GDM1 (cell line): Measurements from ENCODE around the gene USP32.
"Not testable (repeated sequence)": the region's sequence is repeated elsewhere in the genome, so short reads cannot be mapped to it uniquely, and the experiment has no call there.

Source experiments
- DNase-seq: peaks from one replicate; lab custom pipeline; 2025; lab: John Stamatoyannopoulos, UW

The USP32 gene

GRCh38 chr17:60371818-60372510 lies 20.0 kb downstream of the USP32 start:
- no peak for DNase-seq

- DNase-seq, result no peak
Measured at GRCh38 chr17:60371416-60371815, 20.5 kb downstream of the USP32 start.

DNA sequence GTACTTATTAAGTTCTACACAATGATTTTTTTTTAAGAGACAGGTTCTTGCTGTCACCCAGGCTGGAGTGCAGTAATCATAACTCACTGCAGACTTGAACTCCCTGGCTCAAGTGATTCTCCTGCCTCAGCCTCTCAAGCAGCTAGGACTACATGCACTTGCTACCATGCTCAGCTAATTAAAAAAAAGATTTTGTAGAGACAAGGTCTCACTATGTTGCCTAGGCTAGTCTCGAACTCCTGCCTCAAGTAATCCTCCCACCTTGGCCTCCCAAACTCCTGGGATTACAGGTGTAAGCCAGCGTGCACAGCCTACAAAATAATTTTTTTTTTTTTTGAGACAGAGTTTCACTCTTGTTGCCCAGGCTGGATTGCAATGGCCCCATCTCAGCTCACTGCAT lies 22.2 kb downstream of the USP32 start:
- no peak for DNase-seq

GRCh38 chr17:60363700-60364405 lies 28.1 kb downstream of the USP32 start:
- DNase-seq, result no peak

DNA sequence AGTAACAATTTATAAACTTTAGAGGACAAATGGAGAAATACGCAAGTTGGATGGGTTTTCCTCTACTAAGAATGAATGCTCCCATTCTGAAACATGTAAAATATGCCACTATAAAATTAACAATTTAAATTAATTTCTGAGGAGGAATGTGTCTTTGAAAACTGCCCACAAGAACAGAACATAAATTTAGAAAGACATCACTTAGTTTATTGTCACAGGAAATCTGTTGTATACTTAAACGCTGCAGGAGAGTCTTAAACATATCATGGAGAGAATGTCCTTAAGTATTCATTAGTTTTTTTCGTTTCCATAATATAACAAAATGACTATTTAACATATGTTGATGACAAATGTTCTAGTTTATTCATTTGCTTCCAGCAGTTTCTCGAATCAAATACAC lies 29.6 kb downstream of the USP32 start:
- no peak for DNase-seq

GRCh38 chr17:60361889-60362288 lies 30.0 kb downstream of the USP32 start:
- no peak for DNase-seq

DNA sequence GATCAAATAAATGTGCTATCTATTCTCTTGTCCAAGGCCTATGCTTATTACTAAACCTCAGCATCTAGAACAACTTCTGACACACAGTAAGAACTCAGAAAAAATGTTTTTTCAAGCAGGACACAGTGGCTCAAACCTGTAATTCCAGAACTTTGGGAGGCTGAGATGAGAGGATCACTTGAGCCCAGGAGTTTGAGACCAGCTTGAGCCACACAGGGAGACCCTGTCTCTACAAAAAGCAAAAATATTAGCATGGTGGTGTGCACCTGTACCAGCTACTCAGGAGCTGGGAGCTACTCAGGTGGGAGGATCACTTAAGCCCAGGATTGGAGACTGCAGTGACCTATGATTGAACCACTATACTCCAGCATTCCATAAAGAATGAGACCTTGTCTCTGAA lies 32.5 kb downstream of the USP32 start:
- DNase-seq, result no peak

GRCh38 chr17:60358606-60359225 lies 33.2 kb downstream of the USP32 start:
- no peak for DNase-seq

GRCh38 chr17:60356940-60357339 lies 35.0 kb downstream of the USP32 start:
- DNase-seq, result no peak

GRCh38 chr17:60355663-60356594 lies 36.0 kb downstream of the USP32 start:
- no peak for DNase-seq

GRCh38 chr17:60354223-60354622 lies 37.7 kb downstream of the USP32 start:
- no peak for DNase-seq

- DNase-seq, result no peak
Measured at GRCh38 chr17:60353773-60354172, 38.2 kb downstream of the USP32 start.

GRCh38 chr17:60352569-60352968 lies 39.4 kb downstream of the USP32 start:
- no peak for DNase-seq

DNA sequence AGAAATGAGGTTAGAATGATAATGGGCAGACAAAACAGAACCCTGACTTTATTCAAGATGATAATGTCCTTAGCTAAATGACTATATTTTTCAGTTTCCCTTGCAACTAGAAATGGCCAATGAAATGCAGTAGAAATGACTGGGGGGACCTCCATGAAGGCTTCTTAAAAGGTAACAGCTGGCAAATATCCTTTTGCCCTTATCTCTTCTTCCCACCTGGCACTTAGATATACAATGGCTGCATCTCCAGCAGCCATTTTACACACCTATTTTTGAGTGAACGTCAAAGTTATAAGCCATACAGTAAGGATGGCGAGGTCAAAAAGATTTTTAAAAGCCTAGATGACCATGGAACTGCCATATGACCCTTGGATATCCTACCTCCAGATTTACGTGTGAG lies 39.9 kb downstream of the USP32 start:
- no peak for DNase-seq

DNA sequence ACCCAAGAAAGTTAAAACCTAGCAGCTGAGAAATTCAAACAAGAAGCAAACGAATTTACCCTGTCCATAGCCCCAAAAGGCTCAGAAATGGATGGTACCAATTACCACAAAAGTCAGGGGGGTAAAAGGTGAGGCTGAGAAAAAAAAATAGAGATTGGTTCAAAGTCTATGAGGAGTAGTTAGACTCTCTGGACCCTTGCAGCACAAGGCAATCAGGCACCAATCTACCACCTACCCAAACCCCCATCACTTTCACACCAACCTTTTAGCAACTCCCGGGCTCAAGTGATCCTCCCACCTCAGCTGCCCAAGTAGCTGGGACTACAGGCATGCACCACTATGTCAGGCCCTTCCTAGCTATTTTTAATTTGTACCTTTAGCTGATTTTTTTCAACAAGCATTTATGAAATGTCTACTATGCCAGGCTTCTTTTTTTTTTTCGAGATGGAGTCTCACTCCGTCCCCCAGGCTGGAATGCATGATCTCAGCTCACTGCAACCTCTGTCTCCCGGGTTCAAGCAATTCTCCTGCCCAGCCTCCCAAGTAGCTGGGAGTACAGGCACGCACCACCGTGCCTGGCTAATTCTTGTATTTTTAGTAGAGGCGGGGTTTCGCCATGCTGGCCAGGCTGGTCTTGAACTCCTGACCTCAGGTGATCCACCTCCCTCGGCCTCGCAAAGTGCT lies 40.8 kb downstream of the USP32 start:
- DNase-seq, result no peak

DNA sequence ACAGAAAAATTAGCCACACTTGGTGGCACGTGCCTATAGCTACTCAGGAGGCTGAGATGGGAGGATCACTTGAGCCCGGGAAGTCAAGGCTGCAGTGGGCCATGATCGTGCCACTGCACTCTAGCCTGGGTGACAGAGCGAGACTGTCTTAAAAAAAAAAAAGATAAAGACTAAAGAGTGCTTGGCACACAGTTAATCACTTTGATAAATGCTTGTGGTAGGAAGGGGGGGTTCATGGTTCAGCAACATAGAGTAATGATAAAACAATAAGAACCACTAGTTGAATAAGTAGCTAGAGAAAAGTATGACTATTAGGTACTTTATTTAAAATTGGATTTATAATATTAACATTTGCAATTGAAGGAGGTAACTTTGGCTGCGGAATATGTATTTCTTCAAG lies 43.3 kb downstream of the USP32 start:
- DNase-seq, result no peak

DNA sequence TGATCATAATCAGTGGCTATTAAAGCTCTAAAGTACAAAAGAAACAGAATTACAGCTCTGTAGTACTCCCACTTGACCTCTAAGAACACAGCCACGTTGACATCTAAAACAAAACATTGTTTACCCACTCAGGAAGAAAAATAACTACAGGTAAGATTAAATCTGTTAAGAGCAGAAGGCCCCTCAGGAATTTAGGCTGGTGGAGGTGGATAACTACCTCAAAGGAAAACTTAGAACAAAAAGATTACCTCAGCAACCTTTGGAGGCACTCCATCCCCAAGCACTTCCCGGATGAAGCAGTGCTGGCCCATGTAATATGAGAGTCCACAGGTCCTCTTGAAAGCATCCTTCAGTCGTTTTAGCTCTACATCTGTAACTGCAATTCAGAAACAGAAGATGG lies 46.7 kb downstream of the USP32 start:
- no peak for DNase-seq

DNA sequence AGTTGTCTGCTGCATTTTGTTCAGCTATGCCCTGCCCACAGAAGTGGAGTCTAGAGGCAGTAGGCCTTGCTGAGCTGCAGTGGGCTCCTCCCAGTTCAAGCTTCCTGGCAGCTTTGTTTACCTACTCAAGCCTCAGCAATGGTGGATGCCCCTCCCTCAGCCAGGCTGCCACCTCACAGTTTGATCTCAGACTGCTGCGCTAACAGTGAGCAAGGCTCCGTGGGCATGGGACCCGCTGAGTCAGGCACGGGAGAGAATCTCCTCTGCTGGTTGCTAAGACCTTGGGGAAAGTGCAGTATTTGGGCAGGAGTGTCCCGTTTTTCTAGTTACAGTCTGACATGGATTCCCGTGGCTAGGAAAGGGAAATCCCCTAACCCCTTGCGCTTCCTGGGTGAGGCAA lies 49.4 kb downstream of the USP32 start:
- not testable (repeated sequence) for DNase-seq

- DNase-seq, result no peak
Measured at GRCh38 chr17:60335289-60335688, 56.6 kb downstream of the USP32 start.

DNA sequence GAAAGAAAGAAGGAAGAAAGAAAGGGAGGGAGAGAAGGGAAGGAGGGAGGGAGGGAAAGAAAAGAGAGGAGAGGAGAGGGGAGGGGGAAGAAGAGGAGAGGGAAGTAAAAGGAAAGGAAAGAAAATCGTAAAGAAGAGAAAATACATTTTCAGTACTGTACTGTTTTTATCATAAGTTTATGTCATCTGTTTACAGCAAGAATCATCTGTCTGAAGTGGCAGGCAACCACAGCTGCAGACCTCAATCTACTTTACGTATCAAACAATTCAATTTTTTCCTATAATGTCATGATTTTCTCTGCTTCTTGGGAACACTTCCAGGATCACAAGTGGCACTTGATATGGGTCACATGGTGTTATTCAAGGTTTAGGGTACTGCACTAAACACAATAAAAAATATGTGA lies 58.3 kb downstream of the USP32 start:
- DNase-seq, result no peak

- DNase-seq, result not testable (repeated sequence)
Measured at GRCh38 chr17:60333072-60333471, 58.9 kb downstream of the USP32 start.

- DNase-seq, result no peak
Measured at GRCh38 chr17:60332574-60332973, 59.4 kb downstream of the USP32 start.
